ENCODE results near the gene BMPR2. TPM values are rescaled to one million over a fixed set of nuclear protein-coding genes. Genes with fewer than 3 reads are reported as not detected.
A peak's percentile ranks its signal among the peaks of the same experiment; 100 is the strongest.
"Not testable (repeated sequence)": the region's sequence is repeated elsewhere in the genome, so short reads cannot be mapped to it uniquely, and the experiment has no call there.

Gene BMPR2
- total RNA-seq, 1 donor from 2014 or later = 57.8 TPM

DNA sequence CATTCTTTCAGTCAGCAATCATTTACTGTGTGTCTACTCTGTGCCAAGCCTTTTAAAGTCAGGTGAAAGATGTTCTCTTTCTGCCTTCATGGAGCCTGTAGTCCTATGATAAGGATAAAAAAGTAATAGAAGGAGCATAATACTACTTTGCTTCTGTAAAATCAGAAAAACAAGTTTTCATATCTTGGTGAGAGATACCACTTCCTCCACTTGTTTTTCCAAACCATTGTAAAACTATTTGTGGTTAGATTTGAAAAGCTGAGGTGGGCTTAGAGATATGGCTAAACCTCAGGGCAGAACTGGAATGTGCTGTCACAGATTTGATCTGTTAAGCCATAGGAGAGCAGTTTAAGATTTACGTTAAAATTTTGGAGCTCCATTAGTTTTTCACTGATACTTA lies 153.9 kb downstream of the BMPR2 start:
- no peak for DNase-seq (ENCODE audit: low spot score)

DNA sequence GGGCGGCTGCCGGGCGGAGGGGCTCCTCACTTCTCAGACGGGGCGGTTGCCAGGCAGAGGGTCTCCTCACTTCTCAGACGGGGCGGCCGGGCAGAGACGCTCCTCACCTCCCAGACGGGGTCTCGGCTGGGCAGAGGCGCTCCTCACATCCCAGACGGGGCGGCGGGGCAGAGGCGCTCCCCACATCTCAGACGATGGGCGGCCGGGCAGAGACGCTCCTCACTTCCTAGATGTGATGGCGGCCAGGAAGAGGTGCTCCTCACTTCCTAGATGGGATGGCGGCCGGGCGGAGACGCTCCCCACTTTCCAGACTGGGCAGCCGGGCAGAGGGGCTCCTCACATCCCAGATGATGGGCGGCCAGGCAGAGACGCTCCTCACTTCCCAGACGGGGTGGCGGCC lies 159.2 kb downstream of the BMPR2 start:
- DNase-seq (ENCODE audit: low spot score) = not testable (repeated sequence)

DNA sequence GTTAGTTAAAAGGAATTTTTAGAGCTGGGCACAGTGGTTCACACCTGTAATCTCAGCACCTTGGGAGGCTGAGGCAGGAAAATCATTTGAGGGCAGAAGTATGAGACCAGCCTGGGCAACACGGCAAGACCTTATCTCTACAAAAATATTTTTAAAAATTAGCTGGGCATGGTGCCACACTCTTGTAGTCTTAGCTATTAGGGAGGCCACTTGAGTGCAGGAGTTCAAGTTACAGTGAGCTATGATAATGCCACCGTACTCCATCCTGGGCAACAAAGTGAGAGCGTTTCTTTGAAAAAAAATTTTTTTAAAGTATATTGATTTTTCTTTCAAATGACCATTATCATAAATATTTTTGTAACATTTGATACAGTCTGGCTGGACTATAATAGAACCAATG lies 165.0 kb downstream of the BMPR2 start:
- no peak for DNase-seq (ENCODE audit: low spot score)

DNA sequence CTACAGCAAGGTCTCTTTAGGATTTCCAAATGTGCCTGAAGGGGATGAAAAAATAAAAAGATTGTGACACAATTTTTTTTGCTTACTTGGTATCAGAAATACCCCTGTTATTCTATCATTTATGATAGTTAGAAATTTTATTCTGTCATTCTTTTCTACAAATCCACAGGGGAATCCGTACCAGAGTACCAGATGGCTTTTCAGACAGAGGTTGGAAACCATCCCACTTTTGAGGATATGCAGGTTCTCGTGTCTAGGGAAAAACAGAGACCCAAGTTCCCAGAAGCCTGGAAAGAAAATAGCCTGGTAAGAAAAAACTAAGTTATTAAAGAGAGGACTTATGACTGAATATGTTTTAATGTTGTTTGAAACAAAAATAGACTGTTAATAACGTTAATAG lies 166.0 kb downstream of the BMPR2 start:
- DNase-seq (ENCODE audit: low spot score) = peak; percentile 35

DNA sequence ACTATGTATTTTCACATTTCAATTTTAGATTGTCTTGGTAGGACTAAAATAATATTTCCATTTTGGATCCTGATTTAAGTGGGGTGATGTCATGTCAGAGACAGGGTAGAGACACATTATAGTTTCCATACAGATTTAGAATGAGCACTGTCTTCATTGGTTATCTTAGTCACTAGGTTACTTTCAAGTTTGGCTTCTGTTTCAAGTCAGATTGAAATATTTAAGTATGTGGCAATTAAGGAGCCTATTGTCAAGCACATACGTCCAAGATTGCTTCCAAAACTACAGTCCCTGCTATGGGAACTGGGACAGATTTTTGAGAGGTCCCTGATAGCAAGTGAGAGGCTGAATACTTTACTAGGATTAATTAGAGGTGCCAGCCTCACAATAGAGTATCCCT lies 169.4 kb downstream of the BMPR2 start:
- DNase-seq (ENCODE audit: low spot score) = no peak

DNA sequence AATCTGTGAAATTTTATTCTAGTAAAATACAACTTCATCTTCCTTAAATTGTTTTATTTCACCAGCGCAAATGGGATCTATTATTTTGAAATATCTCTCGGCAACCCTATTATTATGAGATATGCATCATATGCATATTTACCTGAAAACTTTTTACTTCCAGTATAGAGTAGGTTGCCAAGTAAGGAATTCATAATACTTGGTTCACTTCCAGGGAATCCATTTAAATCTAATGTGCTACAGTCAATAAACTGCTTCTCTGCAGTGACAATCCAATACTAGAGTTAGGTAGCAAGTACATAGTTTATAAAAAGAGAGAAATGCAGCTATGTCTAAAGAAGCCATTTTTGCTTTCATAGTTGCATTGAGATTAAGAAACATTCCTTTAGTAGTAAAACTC lies 169.8 kb downstream of the BMPR2 start:
- DNase-seq (ENCODE audit: low spot score) = no peak

DNA sequence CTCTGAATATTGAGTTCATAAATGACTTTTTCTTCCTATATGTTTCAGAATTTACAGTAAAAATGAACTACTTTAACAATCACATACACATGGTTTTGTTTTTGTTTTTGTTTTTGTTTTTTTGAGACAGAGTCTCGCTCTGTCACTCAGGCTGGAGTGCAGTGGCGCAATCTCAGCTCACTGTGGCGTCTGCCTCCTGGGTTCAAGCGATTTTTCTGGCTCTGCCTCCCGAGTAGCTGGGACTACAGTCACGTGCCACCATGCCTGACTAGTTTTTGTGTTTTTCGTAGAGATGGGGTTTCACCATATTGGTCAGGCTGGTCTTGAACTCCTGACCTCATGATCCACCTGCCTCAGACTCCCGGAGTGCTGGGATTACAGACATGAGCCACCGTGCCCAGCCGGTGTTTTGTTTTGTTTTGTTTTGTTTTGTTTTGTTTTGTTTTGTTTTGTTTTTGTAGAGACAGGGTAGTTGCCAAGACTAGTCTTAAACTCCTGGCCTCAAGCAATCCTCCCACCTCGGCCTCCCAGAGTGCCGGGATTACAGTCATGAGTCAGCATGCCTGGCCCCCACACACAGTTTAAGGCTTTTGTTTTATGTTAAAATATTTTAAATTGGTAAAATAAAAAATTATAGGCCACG lies 170.5 kb downstream of the BMPR2 start:
- DNase-seq (ENCODE audit: low spot score) = not testable (repeated sequence)

DNA sequence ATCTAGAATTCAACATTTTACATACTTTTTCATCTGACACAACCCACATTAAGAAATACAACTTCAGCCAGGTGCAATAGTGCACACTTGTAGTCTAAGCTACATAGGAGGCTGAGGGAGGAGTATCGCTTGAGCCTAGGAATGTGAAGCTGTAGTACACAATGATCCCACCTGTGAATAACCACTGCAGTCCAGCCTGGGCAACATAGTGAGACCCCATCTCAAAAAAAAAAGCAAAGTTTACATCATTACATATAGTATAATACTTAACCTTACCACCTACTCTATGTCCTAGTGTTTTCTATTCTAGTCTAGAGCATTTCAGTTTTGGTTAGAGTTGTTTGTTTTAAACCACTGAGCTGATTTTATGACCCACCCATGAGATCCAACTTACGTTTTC lies 172.1 kb downstream of the BMPR2 start:
- DNase-seq (ENCODE audit: low spot score) = no peak

DNA sequence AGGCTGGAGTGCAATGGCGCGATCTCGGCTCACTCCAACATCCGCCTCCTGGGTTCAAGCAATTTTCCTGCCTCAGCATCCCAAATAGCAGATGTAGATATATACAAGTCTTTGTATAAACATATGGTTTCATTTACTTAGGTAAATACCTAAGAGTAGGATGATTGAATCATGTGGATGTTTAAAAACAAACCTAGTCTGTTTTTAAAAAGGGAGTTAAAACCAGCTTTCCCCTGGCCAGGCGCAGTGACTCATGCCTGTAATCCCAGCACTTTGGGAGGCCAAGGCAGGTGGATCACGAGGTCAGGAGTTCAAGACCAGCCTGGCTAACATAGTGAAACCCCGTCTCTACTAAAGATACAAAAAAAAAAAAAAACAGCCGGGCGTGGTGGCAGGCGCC lies 174.9 kb downstream of the BMPR2 start:
- DNase-seq (ENCODE audit: low spot score) = not testable (repeated sequence)

DNA sequence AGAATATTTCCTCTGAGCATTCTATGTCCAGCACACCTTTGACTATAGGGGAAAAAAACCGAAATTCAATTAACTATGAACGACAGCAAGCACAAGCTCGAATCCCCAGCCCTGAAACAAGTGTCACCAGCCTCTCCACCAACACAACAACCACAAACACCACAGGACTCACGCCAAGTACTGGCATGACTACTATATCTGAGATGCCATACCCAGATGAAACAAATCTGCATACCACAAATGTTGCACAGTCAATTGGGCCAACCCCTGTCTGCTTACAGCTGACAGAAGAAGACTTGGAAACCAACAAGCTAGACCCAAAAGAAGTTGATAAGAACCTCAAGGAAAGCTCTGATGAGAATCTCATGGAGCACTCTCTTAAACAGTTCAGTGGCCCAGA lies 179.2 kb downstream of the BMPR2 start:
- no peak for DNase-seq (ENCODE audit: low spot score)

DNA sequence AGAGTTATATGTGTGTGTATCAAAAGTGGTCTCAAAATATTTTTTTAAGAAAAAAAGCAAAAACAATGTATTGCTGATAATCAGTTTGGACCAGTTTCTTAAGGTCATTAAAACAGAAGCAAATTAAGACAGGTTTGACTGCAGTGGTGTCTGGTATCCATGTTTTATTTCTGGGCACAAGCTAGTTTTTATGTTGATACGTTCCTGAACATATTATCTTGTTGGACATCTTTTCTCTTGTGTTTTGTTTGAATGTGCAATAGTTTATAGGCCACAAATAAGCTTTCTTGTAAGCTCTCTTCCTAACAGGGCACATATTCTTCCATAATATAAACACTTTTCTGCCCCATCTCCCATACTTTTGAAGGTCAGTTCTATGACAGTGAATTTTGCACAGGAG lies 184.1 kb downstream of the BMPR2 start:
- no peak for DNase-seq (ENCODE audit: low spot score)

DNA sequence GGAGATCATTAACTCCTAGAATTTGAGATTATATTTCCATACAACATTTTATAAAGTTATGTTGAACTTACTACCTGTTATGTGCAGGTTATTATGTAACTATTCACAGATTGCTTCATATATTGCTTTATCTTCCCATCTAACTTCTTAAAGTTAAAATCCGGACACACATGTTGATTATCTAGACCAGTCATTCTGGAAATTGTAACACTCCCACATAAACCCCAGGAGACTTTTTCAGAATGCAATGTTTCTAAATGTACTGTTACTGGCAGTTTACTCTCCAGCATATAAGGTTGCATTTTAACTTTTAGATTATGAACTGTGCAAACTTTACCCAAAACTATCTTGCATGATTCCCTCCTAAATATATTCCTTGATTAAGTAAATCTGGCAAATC lies 188.1 kb downstream of the BMPR2 start:
- DNase-seq (ENCODE audit: low spot score) = no peak

DNA sequence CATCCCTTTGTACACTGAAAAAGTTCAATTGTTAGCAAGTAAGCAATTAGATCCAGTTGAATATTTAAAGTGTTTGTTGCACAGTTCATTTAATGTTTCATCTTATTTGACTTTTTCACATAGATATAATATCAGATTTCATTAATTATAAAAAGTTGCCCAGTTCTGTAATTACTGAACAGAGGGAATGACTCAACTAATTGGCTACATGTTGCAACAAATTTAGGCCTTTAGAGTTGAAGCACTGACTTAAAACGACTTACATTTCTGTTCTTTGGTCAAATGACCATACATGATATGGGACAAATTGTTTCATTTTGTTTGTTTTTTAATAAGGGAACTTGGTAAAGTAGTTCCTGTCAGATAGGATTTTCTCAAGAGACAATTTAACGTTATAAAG lies 190.2 kb downstream of the BMPR2 start:
- no peak for DNase-seq (ENCODE audit: low spot score)

DNA sequence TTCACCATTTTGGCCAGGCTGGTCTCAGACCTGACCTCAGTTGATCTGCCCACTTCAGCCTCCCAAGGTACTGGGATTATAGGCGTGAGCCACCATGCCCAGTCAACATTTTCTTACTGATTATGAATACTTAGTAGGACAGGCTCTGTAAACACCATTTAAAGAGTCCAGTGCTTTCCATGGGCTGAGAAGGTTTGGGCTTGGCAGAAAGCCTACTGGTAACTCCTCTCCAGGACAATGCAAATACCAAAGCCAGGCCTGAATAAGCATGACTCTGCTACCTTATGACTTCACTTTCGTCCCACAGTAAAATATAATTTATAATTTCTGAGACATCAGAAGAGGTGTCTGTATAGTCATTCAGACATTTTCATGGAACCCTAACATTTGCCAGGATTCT lies 198.4 kb downstream of the BMPR2 start:
- DNase-seq (ENCODE audit: low spot score) = no peak

DNA sequence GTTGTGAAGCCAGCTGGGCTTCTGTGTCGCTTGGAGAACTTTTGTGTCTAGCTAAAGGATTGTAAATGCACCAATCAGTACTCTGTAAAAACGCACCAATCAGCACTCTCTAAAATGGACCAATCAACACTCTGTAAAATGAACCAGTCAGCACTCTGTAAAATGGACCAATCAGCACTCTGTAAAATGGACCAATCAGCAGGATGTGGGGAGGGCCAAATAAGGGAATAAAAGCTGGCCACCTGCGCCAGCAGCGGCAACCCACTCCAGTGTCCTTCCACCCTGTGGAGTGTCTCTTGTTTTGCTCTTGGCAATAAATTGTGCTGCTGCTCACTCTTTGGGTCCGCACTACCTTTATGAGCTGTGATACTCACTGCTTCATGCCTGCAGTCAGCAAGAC lies 199.1 kb downstream of the BMPR2 start:
- DNase-seq (ENCODE audit: low spot score) = not testable (repeated sequence)

DNA sequence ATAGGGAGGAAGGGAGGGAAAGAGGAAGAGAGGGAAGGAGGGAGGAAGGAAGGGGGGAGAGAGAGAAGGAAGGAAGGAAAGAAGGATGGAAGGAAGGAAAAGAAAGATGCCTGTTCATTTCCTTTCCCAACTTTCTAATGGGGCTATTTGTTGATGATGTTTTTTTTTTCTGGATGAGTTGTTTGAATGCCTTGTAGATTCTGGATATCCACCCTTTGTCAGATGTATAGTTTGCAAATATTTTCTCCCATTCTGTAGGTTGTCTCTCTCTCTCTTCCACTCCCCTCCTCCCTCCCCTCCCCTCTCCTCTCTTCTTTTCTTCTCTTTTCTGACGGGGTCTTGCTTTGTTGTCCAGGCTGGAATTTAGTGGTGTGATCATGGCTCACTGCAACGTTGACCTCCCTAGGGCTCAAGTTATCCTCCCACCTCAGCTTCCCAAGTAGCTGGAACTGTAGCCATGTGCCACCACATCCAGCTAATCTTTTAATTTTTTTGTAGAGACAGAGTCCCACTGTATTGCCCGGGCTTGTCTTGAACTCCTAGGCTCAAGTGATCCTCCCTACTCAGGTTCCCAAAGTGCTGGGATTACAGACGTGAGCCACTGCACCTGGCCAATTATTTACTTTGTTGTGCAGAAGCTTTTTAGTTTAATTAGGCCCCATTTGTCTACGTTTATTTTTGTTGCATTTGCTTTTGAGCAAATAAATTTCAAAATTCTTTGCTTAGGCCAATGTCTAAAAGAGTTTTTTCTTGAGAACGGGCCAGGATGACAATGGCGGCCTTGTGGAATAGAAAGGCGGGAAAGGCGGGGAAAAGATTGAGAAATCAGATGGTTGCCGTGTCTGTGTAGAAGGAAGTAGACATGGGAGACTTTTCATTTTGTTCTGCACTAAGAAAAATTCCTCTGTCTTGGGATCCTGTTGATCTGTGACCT lies 201.4 kb downstream of the BMPR2 start:
- DNase-seq (ENCODE audit: low spot score) = no peak

DNA sequence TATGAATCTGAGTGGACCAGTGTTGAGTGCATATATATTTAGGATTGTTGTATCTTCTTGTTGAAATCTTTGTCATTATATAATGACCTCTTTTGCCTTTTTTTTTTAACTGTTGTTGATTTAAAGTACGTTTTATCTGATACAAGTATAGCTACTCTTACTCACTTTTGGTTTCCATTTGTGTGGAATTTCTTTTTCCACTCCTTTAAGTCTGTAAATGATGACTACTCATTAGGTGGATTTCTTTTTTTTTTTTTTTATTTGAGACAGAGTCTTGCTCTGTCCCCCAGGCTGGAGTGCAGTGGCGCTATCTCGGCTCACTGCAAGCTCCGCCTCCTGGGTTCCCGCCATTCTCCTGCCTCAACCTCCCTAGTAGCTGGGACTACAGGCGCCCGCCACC lies 206.7 kb downstream of the BMPR2 start:
- DNase-seq (ENCODE audit: low spot score) = not testable (repeated sequence)

DNA sequence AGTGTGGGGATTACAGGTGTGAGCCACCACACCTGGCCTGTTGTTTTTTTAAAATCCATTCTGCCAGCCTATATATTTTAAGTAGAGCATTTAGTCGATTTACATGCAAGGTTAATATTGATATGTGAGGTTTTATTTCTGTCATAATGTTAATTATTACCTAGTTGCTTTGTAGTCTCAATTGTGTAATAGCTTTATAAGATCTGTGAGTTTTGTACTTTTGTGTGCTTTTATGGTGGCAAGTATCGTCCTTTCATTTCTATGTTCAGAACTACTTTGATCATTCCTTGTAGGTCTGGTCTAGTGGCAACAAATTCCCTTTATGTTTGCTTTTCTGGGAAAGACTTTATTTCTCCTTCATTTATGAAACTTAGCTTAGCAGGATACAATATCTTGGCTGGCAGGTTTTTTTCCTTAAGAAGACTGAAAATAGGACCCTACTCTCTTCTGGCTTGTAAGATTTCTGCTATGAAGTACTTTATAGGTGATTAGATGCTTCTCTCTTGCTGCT lies 207.6 kb downstream of the BMPR2 start:
- DNase-seq (ENCODE audit: low spot score) = no peak

DNA sequence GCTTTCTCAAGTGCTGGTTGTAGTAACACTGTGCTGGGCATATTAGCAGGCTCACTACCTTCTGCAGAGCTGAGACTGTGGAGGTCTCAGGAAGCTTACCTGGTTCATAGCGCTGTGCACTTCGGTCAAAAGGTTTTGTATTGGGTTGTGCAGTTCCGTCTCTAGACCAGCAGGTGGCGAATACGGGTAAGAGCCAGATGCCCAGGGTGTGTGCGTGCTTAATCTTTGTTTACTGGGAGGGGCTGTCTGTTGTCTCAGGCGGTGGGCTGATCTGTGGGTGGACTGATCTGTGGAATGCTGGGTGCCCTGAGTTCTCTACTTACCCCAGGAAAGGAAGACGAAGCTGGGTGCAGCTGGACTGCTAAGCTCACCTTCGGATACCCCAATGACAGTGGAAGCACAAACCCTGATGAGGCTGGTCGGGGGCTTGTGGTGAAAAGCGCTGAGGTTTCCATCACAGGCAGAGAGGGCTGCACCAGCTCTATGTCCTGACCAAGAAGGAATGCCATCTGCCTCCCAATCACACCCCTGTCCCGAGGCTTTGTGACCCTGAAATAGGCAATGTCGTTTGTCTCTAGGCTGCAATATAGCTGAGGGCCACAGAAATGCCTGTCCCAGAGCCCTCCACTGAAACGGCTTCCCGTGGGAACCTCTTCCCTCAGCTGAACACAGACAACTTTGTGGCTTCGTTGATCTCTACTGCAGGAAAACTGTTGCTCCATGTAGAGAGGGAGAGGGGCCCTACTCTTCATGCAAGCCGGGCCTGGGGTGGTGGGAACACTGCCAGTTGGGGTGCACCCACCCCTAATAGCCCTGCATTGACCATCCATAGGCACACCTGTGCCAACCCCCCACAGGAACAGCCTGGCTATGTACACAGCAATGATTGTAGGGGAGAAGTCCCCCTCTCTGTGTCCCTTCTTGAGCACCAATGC lies 212.8 kb downstream of the BMPR2 start:
- peak; percentile 73 for DNase-seq (ENCODE audit: low spot score)

DNA sequence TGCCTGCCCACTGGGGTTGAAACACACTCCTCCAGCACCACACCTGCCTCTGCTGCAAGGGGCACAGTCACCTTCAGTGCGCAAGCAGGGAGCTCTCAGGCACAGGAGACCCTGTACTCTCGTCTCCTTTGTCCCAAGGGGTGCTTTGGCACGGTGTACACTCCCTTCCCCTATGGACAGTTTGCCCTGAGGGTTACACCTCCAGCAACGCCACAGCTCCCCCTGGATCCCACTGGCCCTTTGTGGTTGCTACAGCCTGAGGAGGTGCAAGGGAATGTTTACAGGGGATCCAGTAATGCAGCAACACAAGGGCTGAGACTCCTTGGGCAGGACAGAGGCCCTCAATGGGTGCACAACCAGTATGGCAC lies 213.4 kb downstream of the BMPR2 start:
- no peak for DNase-seq (ENCODE audit: low spot score)

DNA sequence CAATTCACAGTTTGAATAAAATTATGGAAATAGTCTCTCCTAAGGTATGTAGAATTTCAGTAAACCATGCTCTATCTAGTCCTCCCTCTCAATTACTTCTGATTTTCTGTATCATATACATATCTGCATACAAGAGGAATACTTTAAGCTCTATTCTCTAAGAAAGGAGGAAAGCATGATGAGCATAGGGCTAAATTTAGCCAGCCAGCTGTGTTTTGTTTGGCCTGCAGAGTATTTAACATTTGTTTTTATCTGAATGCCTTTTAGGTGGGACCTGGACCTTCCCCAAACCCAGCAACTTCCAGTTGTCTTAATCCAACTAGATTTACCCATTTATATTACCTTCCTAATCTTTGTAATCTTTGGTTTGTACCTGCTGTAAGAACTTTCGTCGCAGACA lies 216.4 kb downstream of the BMPR2 start:
- no peak for DNase-seq (ENCODE audit: low spot score)

DNA sequence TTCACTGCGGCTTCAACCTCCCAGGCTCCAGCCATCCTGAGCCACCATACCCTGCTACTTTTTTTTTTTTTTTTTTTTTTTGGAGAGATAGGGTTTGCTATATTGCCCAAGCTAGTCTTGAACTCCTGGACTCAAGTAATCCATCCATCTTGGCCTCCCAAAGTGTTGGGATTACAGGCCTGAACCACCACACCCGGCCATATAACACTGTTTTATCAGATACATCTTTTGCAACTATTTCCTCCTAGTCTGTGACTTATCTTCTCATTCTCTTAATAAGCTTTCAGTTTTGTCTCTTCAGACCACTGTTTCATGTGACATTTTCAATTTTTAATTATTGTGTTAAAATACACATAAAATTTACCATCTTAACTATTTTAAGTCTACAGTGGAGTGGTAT lies 223.0 kb downstream of the BMPR2 start:
- no peak for DNase-seq (ENCODE audit: low spot score)

All from mucosa of gallbladder (tissue), 1 donor.